A549 (cell line): ENCODE measurements around the gene PLD1. TPM values are rescaled to one million over a fixed set of nuclear protein-coding genes. Genes with fewer than 3 reads are reported as not detected.

ENCODE experiments used
- ATAC-seq, 2 experiments: fragments of 200-7000 bp in 1 of 2; fragments of >200 bp in 1 of 2; cut with Nextera tagmentation in 1 of 2; cut with Tn5 transposase in 1 of 2; 3 replicates each; pipeline versions ENCODE4 v1.8.0 to v1.9.1; 2018 to 2020; ENCODE audit warnings: mild to moderate bottlenecking in 1 of 2, moderate library complexity in 1 of 2
- CTCF ChIA-PET: fragments of 300-600 bp; sonication (Branson Sonifier 250); formaldehyde crosslinking; extraction: SDS; loops from one replicate; lab custom pipeline; 2021; ENCODE audit warnings: antibody characterized with exemption, inconsistent platforms; lab: Yijun Ruan, JAX
- POLR2A ChIA-PET: fragments of 350-600 bp; formaldehyde crosslinking; extraction: SDS; loops from one replicate; lab custom pipeline; 2021; ENCODE audit warnings: antibody characterized with exemption, inconsistent platforms; lab: Yijun Ruan, JAX
- DNase-seq, 2 experiments: peaks; one replicate each; pipeline versions ENCODE4 v3.0.0 to v3.0.0-alpha.2; 2011 to 2016; ENCODE audit warnings: low read depth in 1 of 2, low spot score in 1 of 2
- FAIRE-seq: peaks from 2 replicates; lab custom pipeline; 2011; peaks lifted over from hg19 to GRCh38; lab: Jason Lieb, UNC
- H3K27ac ChIP-seq, 2 experiments: fragments of >200 bp; sonication (Bioruptor Twin); formaldehyde crosslinking; 3 replicates each; pipeline ENCODE4 v1.5.1; 2016 to 2017
- H3K4me1 ChIP-seq: fragments of >200 bp; sonication (Bioruptor Twin); formaldehyde crosslinking; 3 replicates; pipeline ENCODE4 v1.6.1; 2016
- H3K4me2 ChIP-seq: fragments of >200 bp; sonication (Bioruptor Twin); formaldehyde crosslinking; 3 replicates; pipeline ENCODE4 v1.6.1; 2016
- H3K4me3 ChIP-seq: fragments of >200 bp; sonication (Bioruptor Twin); formaldehyde crosslinking; 3 replicates; pipeline ENCODE4 v1.5.1; 2016
- H3K9me3 ChIP-seq: fragments of >200 bp; sonication (Bioruptor Twin); formaldehyde crosslinking; 3 replicates; pipeline ENCODE4 v1.6.1; 2016
- ATOH8 ChIP-seq: fragments of 250-450 bp; sonication (Bioruptor Pico); IDR thresholded peaks from 2 replicates; pipeline ENCODE4 v1.5.0; 2020; ENCODE audit warnings: low read depth, mild to moderate bottlenecking, moderate library complexity
- EHF ChIP-seq: fragments of 250-450 bp; sonication (Bioruptor Pico); IDR thresholded peaks from 2 replicates; pipeline ENCODE4 v1.5.0; 2020; ENCODE audit warnings: mild to moderate bottlenecking
- EHMT2 ChIP-seq: fragments of 200-600 bp; sonication (generic); IDR thresholded peaks from 2 replicates; pipeline ENCODE4 v1.6.1; 2016; ENCODE audit warnings: antibody characterized with exemption, low read depth, mild to moderate bottlenecking, moderate library complexity
- EP300 ChIP-seq, 2 experiments: fragments of >200 bp; sonication (Bioruptor Twin); formaldehyde crosslinking; IDR thresholded peaks; 2 replicates in 1 of 2; 3 replicates in 1 of 2; pipeline ENCODE4 v1.6.1; 2016 to 2017
- ESRRA ChIP-seq: fragments of 150-350 bp; IDR thresholded peaks from 2 replicates; pipeline ENCODE4 v1.6.1; 2014; ENCODE audit warnings: mild to moderate bottlenecking, low read length, borderline replicate concordance
- FOSB ChIP-seq: fragments of 250-450 bp; sonication (Bioruptor Pico); IDR thresholded peaks from 2 replicates; pipeline ENCODE4 v1.5.0; 2020; ENCODE audit warnings: mild to moderate bottlenecking, moderate library complexity
- FOXS1 ChIP-seq: fragments of 250-450 bp; sonication (Bioruptor Pico); IDR thresholded peaks from 2 replicates; pipeline ENCODE4 v1.5.0; 2020; ENCODE audit warnings: mild to moderate bottlenecking, moderate library complexity
- GATA3 ChIP-seq: IDR thresholded peaks from 2 replicates; pipeline ENCODE4 v1.6.1; 2012; ENCODE audit warnings: borderline replicate concordance
- HMGXB4 ChIP-seq: fragments of 250-450 bp; sonication (Bioruptor Pico); IDR thresholded peaks from 2 replicates; pipeline ENCODE4 v1.5.0; 2021; ENCODE audit warnings: mild to moderate bottlenecking, moderate library complexity, borderline replicate concordance
- HOXA7 ChIP-seq: fragments of 250-450 bp; sonication (Bioruptor Pico); IDR thresholded peaks from 2 replicates; pipeline ENCODE4 v1.5.0; 2020; ENCODE audit warnings: mild to moderate bottlenecking, moderate library complexity
- JUN ChIP-seq, 2 experiments: fragments of >200 bp; sonication (Bioruptor Twin); formaldehyde crosslinking; IDR thresholded peaks; 2 replicates in 1 of 2; 3 replicates in 1 of 2; pipeline ENCODE4 v1.6.1; 2016 to 2017
- KDM1A ChIP-seq: fragments of 200-600 bp; sonication (generic); IDR thresholded peaks from 2 replicates; pipeline ENCODE4 v1.6.1; 2016; ENCODE audit warnings: low read depth, mild to moderate bottlenecking
- MAZ ChIP-seq: fragments of 150-350 bp; IDR thresholded peaks from 2 replicates; pipeline ENCODE4 v1.6.1; 2014; ENCODE audit warnings: antibody characterized with exemption, low read depth, low read length, borderline replicate concordance
- MYC ChIP-seq: IDR thresholded peaks from 2 replicates; pipeline ENCODE4 v1.6.1; 2012; ENCODE audit warnings: mild to moderate bottlenecking, inconsistent platforms, low read length, improper control_type of control experiment, borderline replicate concordance
- NPAS2 ChIP-seq: fragments of 250-450 bp; sonication (Bioruptor Pico); IDR thresholded peaks from 2 replicates; pipeline ENCODE4 v1.8.0; 2022; ENCODE audit warnings: mild to moderate bottlenecking, moderate library complexity, borderline replicate concordance
- PHF8 ChIP-seq: fragments of 200-600 bp; sonication (generic); IDR thresholded peaks from 2 replicates; pipeline ENCODE4 v1.6.1; 2016; ENCODE audit warnings: low read depth, mild to moderate bottlenecking, antibody characterized with exemption, moderate library complexity, borderline replicate concordance
- REST ChIP-seq: fragments of 200-600 bp; sonication (generic); IDR thresholded peaks from 2 replicates; pipeline ENCODE4 v1.6.1; 2016; ENCODE audit warnings: antibody characterized with exemption, mild to moderate bottlenecking, moderate library complexity
- RFX5 ChIP-seq: fragments of 450-650 bp; IDR thresholded peaks from 2 replicates; pipeline ENCODE4 v1.7.1; 2014; ENCODE audit warnings: antibody characterized with exemption, mild to moderate bottlenecking, moderate library complexity
- SMC3 ChIP-seq: fragments of >200 bp; sonication (Bioruptor Twin); formaldehyde crosslinking; IDR thresholded peaks from 3 replicates; pipeline ENCODE4 v1.6.1; 2018; ENCODE audit warnings: inconsistent platforms
- TFCP2L1 ChIP-seq: fragments of 250-450 bp; sonication (Bioruptor Pico); IDR thresholded peaks from 2 replicates; pipeline ENCODE4 v1.5.0; 2021; ENCODE audit warnings: mild to moderate bottlenecking
- ZFP36 ChIP-seq: fragments of 450-650 bp; IDR thresholded peaks from 2 replicates; pipeline ENCODE4 v1.6.1; 2014; ENCODE audit warnings: borderline replicate concordance; ENCODE audit not compliant: partially characterized antibody
- ZNF302 ChIP-seq: fragments of 250-450 bp; sonication (Bioruptor Pico); IDR thresholded peaks from 2 replicates; pipeline ENCODE4 v1.9.0; 2021; ENCODE audit warnings: inconsistent platforms, mild to moderate bottlenecking, moderate library complexity
- ZSCAN20 ChIP-seq: fragments of 250-450 bp; sonication (Bioruptor Pico); IDR thresholded peaks from 2 replicates; pipeline ENCODE4 v1.8.0; 2022; ENCODE audit warnings: mild to moderate bottlenecking, moderate library complexity
- WGBS: methylation state at CpG from one replicate; pipeline ENCODE4 v1.1.6; 2017; ENCODE audit errors: missing lambda C conversion rate; 5-methylcytosine and 5-hydroxymethylcytosine counted together
- polyA plus RNA-seq, 4 experiments: library from polyadenylated mRNA; depleted of rRNA in 3 of 4; stranded (reverse); fragments of >200 nt; fragmentation: RNase III in 1 of 4; extraction: RNeasy Plus Mini Kit Qiagen cat#74134 plus additional on column Dnase treatment in 1 of 4; gene quantifications; 2 replicates in 3 of 4; 3 replicates in 1 of 4; pipeline ENCODE4 v1.2.3, GENCODE V29; 2011 to 2017
- TF ChIP-seq, protein P1 (sequence below): fragments of >200 bp; sonication (Bioruptor Twin); formaldehyde crosslinking; IDR thresholded peaks from 2 replicates; pipeline ENCODE4 v1.6.1; 2016

Gene PLD1
- polyA plus RNA-seq, 2 of the 4 experiments (the other 2 are of a cell fraction): 6.6 to 27.2 TPM

- no peak for DNase-seq
- Histone ChIP-seq H3K9me3 (no peaks in the 10 kb centered on the region), H3K4me2 (no peak overlapping the region), H3K27ac (no peak overlapping the region), H3K4me1 (no peaks in the 10 kb centered on the region), H3K4me3 (no peak overlapping the region)
- 89% methylated on average over 5 of the region's 5 CpGs for WGBS
- no peak for TF ChIP-seq REST
- TF ChIP-seq MYC: no peak
- TF ChIP-seq EP300 (IDR thresholded peaks at IDR 0.05): no peak
- no peak for TF ChIP-seq MAZ
- no peak for TF ChIP-seq ZNF302
- TF ChIP-seq JUN (IDR thresholded peaks at IDR 0.05): no peak
- TF ChIP-seq EHF (CRISPR knock-in tag): no peak
- TF ChIP-seq FOXS1 (CRISPR knock-in tag): no peak
- TF ChIP-seq PHF8: no peak
- no peak for TF ChIP-seq TFCP2L1 (CRISPR knock-in tag)
- TF ChIP-seq KDM1A: no peak
- TF ChIP-seq FOSB: no peak
- no peak for TF ChIP-seq SMC3
- FAIRE-seq: no peak
- CTCF ChIA-PET: no interaction called here
- POLR2A ChIA-PET: no interaction called here
- no peak for ATAC-seq
Observed at GRCh38 chr3:171753025-171753472, 57.2 kb downstream of the PLD1 start.

GRCh38 chr3:171752329-171752728, 58.0 kb downstream of the PLD1 start:
- FAIRE-seq: no peak
- no peak overlapping the region for H3K4me3 ChIP-seq
- no peak overlapping the region for H3K4me2 ChIP-seq
- no peak for DNase-seq
- 79% methylated on average over 2 of the region's 2 CpGs for WGBS
- H3K27ac ChIP-seq: no peak overlapping the region
- H3K9me3 ChIP-seq: no peaks in the 10 kb centered on the region
- POLR2A ChIA-PET: no interaction called here
- TF ChIP-seq GATA3 (no peak), ESRRA (no peak), ZSCAN20 (no peak), HMGXB4 (CRISPR knock-in tag) (no peak), EHMT2 (no peak), NPAS2 (CRISPR knock-in tag) (no peak), HOXA7 (CRISPR knock-in tag) (no peak), ZFP36 (no peak), ZNF302 (no peak), RFX5 (no peak), ATOH8 (no peak)
- TF ChIP-seq, protein P1, sequence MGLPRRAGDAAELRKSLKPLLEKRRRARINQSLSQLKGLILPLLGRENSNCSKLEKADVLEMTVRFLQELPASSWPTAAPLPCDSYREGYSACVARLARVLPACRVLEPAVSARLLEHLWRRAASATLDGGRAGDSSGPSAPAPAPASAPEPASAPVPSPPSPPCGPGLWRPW: no peak
- CTCF ChIA-PET: no interaction called here
- no peaks in the 10 kb centered on the region for H3K4me1 ChIP-seq
- no peak for ATAC-seq
